Breast epithelium (tissue), 3 donors: ENCODE data around the gene STXBP1.

Experiments used
- POLR2A ChIP-seq: fragments of 450-650 bp; IDR thresholded peaks from one replicate; pipeline ENCODE4 v1.6.1; 2016; ENCODE audit warnings: antibody characterized with exemption, mild to moderate bottlenecking, moderate library complexity
- POLR2AphosphoS5 ChIP-seq, 3 donors: sonication (generic); formaldehyde crosslinking; IDR thresholded peaks; one replicate each; pipeline ENCODE4 v1.6.1; 2017; ENCODE audit warnings: antibody characterized with exemption in 3 of 3
- TF ChIP-seq, protein P1 (sequence below), 3 donors: fragments of 450-650 bp; IDR thresholded peaks; one replicate each; pipeline ENCODE4 v1.5.1; 2016 to 2017; ENCODE audit warnings: antibody characterized with exemption in 3 of 3, mild to moderate bottlenecking in 3 of 3, moderate library complexity in 3 of 3

DNA sequence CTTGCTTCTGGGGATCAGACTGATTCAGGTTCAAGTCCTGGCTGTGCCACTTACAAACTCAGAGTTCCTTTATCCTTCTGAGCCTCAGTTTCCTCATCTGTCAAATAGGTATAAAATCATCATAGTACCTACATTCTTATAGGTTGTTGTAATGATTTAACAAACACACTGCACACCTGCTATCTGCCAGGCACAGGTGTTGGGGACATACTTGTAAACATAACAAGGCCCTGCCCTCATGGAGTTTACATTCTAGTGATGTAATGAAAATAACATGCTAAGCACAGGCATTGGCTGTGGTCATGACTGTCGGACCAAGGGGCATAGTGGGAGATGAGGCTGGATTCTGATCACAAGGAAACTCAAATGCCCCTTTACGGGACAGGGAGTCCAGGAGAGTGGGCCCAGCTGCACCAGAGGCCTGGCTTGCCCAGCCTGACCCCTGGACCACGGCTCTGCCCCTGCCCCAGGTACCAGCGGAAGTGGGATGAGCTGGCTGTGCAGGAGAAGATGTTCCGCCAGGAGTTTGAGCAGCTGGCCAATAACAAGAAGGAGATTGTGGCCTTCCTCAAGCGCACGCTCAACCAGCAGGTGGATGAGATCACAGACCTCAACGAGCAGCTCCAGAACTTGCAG is 97.0 kb downstream of the STXBP1 start:
- TF ChIP-seq POLR2AphosphoS5 (IDR thresholded peaks at IDR 0.05), result no peak
- TF ChIP-seq, protein P1, sequence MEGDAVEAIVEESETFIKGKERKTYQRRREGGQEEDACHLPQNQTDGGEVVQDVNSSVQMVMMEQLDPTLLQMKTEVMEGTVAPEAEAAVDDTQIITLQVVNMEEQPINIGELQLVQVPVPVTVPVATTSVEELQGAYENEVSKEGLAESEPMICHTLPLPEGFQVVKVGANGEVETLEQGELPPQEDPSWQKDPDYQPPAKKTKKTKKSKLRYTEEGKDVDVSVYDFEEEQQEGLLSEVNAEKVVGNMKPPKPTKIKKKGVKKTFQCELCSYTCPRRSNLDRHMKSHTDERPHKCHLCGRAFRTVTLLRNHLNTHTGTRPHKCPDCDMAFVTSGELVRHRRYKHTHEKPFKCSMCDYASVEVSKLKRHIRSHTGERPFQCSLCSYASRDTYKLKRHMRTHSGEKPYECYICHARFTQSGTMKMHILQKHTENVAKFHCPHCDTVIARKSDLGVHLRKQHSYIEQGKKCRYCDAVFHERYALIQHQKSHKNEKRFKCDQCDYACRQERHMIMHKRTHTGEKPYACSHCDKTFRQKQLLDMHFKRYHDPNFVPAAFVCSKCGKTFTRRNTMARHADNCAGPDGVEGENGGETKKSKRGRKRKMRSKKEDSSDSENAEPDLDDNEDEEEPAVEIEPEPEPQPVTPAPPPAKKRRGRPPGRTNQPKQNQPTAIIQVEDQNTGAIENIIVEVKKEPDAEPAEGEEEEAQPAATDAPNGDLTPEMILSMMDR (IDR thresholded peaks at IDR 0.05), result no peak
- no peak for TF ChIP-seq POLR2A
